ACHN (cell line): ENCODE results near the gene DNAJC7.
A peak's percentile ranks its signal among the peaks of the same experiment; 100 is the strongest.

Source experiments
- DNase-seq: peaks from one replicate; pipeline ENCODE4 v3.0.0-alpha.2; 2015
- in situ Hi-C: cut with HindIII; loops from 2 replicates; pipeline ENCODE4 v1.10.0; 2017; ENCODE audit warnings: low sequenced_read_pairs, low pct_ligation_motif_present, low pct_unique_long_range_greater_than_20kb

The DNAJC7 gene

DNA sequence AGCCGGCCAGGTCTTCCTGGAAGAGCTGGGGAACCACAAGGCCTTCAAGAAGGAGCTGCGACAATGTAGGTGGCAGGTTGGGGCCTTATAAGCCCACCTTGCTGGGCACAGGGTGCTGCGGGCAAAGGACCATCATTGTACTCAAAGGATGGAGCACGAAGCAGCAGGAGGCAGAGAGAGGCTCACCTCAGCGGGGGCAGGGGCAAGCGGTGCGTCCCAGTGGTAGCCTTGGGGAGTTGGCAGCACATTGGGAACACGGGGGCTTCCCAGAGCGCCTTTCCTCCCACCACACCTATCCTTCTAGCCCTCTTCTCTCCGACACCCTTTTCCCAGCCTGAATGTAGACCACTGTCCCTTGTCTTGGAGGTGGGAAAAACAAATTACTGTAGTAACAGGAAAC, 48.6 kb downstream of the DNAJC7 start:
- no peak for DNase-seq
- in situ Hi-C loops, result loop anchor here (25.0 kb wide), 1 partner anchor 144 kb away; the partner anchor contains the start of genes DHX58, HSPB9 and KAT2A

DNA sequence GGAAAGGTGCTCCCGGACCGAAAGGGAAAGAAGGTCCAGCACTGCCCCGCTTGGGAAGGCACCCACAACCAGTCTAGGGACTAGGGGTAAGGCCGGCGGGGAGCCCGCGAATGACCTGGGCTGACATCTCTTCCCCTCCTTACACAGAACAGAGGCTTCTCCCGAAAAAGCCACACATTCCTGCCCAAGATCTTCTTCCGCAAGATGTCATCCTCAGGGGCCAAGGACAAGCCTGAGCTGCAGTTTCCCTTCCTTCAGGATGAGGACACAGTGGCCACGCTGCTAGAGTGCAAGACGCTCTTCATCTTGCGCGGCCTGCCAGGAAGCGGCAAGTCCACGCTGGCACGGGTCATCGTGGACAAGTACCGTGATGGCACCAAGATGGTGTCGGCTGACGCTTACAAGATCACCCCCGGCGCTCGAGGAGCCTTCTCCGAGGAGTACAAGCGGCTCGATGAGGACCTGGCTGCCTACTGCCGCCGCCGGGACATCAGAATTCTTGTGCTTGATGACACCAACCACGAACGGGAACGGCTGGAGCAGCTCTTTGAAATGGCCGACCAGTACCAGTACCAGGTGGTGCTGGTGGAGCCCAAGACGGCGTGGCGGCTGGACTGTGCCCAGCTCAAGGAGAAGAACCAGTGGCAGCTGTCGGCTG, 49.2 kb downstream of the DNAJC7 start:
- no peak for DNase-seq
- in situ Hi-C loops, result loop anchor here (25.0 kb wide), 1 partner anchor 144 kb away; the partner anchor contains the start of genes DHX58, HSPB9 and KAT2A

DNA sequence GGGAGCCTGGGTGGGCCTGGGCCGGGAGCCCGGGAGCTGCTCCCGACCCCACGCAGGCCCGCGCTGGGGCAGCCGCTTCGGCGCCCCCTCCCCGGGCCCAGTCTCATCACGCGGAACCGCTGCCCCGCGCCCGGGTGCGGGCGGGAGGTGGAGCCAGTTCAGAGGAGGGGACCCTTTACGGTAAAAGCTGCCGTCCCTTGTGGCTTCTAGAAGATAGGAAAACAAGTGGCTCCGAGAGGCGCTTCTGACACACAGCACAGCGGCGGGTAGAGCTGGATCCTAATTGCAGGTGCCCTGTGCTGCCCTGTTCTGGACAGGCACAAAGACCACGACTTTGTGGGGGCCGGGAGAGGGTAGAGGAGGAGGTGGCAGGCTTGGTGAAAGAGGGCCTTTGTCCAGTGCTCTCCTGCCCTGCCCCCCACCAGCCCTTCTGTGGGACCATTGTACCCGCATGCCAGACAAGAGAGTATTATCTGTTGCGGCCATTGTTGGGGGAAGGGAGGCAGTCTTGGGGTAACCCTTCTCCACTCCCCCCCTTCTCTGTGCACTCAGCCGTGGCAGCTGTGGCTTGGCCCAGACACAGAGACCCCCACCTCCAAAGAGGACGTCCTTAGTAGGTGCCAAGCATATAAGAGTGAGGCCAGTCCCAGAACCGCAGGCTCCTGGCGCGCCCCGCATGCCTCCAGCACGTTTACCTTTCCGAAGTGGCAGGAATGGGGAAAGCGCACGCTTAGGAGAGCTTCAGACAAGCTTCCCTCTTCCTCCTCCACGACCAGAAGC, 49.9 kb downstream of the DNAJC7 start:
- peak; percentile 32 for DNase-seq

DNA sequence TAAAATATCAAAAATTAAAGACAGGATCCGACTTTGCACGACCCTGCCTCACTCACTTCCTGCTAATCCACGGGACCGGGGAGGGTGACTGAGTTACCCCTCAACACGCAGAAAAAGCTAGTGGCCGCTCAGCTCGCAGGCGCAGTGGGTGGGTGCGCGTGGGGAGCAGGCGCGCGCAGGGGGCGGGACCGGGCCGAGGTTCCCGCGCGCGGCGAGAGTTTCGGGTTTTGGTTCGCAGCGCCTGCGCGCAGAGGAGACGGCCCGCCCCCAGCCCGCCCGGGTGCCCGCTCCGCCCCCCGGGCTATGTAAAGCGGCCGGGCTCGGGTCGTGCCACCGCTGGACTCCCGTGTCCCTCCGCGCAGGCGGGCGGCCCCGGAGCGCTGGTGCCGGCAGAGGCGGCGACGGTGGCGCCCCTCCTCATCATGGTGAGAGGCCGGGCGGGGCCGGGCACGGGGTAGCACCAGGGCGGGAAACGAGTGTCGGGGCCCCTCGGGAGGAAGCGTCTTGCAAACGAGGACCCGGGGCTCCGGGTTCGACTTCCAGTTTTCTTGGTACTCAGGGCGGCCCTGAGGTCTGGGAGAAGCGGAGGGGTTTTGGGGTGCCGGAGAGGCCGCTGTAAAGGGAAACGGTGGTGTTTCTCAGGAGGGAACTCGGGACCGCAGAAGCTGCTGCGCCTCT, 50.6 kb downstream of the DNAJC7 start, which contains the start of gene CNP:
Gene CNP, plus strand, starts transcription at position 333 of the 678 bp plus-strand sequence. Its CDS starts 90 bp downstream, at position 423.
- in situ Hi-C loops, result loop anchor here (25.0 kb wide), 1 partner anchor 146 kb away; the partner anchor contains the start of genes DHX58, HSPB9 and KAT2A

More for the DNA sequence above, 49.9 kb downstream of the DNAJC7 start:
- in situ Hi-C loops, result loop anchor here (25.0 kb wide), 1 partner anchor 145 kb away; the partner anchor contains the start of genes DHX58, HSPB9 and KAT2A

DNA sequence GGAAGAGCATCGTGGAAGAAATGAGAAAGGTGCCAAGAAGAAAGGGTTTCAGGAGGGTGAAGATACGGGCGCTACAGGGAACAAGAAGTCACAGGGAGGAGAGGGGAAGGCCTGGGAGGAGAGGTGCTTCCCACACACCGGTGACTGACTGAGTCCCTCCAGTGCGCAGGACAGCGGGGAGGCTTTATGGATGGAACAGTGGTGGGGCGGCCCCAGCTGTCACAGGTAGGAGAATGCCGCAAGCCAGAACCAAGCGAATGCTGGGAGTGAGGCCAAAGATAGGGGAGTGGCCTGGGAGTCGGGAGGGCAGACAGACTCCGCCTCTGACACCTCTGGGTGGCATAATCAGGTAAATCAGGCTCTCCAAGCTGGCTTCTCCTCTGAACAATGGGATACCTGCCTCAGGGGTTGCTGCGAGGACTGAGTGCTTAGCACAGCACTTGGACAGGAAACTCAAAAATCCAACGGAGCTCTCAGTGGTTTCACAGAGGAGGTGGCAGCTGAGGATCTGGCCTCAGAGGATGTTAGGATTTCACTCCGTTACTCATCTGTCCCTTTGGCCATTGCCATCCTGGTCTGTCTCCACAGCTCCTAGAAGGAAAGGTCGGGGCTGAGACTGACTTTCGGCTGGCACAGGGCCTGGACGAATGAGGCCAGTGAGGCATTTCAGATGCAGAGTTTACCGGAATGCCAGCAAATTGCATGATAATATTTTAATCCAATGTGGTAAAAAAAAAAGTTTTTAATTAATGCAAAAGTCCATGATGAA, 51.4 kb downstream of the DNAJC7 start:
- peak; percentile 61 for DNase-seq
- in situ Hi-C loops, result loop anchor here (25.0 kb wide), 1 partner anchor 146 kb away; the partner anchor contains the start of genes DHX58, HSPB9 and KAT2A

More for the DNA sequence above, 50.6 kb downstream of the DNAJC7 start, which contains the start of gene CNP:
- DNase-seq, result peak; percentile 93

DNA sequence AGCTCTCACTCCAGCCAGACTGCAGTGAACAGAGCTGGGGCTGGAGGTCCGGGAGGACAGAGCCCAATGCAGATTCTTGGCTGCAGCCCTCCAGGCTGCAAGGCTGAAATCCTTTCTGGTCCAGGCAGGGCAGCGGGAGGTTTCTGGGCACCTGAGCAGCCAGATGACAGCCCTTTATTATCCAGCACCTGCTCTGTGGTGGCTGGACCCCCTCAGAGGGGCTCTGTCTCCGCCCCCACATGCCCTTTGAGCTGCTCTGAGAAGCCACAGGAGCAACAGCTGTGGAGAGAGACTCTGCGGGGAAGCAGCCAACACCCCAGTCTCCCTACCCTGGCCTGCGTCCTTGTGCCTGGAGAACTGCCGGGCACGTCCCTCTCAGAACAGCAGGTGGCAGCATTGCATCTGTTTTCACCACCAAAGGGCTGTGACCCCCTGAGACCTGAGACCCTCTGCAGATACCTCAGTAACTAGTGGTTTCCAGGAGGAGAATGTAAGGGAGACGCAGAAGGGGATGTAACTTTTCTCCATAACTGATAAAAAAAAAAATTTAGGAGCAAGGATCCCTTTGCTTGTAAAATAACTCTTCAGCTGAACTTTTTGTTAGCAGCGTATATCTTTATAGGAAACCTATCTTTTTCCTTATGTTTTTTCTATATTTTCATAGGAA, 54.3 kb downstream of the DNAJC7 start:
- DNase-seq, result peak; percentile 64
- in situ Hi-C loops, result loop anchor here (25.0 kb wide), 1 partner anchor 149 kb away; the partner anchor contains the start of genes DHX58, HSPB9 and KAT2A

DNA sequence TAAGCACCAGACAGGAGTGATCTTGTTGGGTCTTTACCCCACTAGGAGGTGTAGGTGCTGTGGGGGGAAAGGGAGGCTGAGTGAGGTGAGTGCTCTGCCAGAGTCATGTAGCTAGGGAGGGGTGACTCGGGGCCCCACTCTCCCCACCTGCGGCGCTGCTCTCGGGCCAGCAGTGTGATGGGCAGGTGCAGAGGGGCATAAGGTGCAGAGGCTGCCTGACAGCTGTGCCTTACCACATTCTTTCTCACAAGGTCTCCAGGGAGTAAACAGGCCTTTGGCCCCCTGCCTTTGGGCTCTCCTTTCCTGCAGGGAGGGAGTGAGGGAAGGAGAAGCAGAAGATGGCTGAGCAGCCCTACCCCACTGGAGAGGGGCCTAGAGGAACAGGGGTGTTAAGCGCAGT, 55.1 kb downstream of the DNAJC7 start:
- DNase-seq, result no peak
- in situ Hi-C loops, result loop anchor here (25.0 kb wide), 1 partner anchor 150 kb away; the partner anchor contains the start of genes DHX58, HSPB9 and KAT2A

DNA sequence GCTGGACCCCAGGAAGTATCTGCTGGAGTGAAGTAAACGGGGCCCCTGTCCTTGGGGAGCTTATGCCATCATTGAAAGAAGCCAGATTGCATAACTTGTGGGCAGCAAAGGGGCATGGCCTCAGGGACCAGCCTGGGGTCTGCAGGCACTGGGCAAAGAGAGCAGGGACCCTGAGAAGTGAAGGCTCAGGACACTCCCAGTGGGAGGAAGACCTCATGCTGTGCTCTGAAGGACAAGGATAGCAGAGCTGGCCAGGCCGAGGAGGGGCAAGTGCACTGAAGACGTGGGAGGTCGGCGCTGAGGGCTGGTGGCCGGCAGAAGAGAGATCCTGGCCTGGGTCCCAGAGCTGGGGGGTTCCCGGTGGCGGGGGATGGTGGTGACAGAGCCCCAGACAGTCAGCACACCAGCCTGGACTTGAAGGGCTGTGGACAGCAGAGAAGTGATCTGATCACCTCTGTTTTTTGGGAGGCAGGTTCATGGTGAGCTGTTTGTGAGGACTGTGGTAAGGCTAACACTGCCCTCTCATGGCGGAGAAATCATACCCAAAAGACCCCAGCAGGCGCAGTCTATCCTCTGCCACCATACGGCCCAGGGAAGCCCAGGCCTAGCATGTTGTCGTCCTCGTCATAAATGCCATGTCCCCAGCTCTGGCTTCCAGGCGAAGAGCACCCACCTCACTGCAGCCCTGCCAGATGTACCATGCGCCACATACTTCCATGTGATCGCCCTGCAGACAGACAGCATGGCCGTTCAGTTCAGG, 57.7 kb downstream of the DNAJC7 start:
- DNase-seq, result peak; percentile 59
- in situ Hi-C loops, result loop anchor here (25.0 kb wide), 1 partner anchor 153 kb away; the partner anchor contains the start of genes DHX58, HSPB9 and KAT2A

DNA sequence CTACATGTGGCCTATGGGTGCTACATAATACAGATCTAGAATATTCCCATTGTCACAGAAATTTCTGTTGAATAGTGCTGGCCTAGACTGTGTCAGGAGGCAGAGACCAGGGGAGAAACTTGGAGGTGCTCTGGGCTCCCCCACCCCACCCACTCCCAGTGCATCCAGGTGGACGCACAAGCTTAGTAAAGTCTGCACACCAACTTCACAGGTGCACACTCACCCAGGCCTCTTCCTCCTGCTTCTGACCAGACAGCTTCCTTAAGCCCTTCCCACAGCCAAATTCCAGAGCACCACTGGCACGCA, 58.3 kb downstream of the DNAJC7 start:
- DNase-seq, result no peak
- in situ Hi-C loops, result loop anchor here (25.0 kb wide), 1 partner anchor 153 kb away; the partner anchor contains the start of genes DHX58, HSPB9 and KAT2A

DNA sequence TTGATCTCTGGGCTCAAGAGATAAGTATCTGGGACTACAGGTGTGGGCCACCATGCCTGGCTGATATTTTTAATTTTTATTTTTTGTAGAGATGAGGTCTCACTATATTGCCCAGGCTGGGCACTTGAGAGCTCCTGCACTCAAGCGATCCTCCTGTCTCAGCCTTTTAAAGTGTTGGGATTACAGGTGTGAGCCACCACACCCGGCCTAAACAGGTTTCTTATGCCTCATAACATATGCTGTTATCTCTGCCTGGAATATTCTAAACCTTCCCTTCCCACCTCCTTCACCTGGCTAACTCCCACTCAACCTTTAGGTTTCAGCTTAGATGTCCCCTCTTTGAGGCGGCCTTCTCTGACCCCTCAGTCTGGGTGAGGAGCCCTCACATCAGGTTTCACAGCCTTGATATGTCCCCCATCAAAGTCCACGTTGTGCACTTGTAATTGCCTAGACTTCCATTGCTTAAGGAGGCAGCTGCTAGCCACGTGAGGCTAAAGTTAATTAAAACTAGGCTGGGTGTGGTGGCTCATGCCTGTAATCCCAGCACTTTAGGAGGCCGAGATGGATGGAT, 59.3 kb downstream of the DNAJC7 start:
- in situ Hi-C loops, result loop anchor here (25.0 kb wide), 1 partner anchor 154 kb away; the partner anchor contains the start of genes DHX58, HSPB9 and KAT2A
- no peak for DNase-seq

DNA sequence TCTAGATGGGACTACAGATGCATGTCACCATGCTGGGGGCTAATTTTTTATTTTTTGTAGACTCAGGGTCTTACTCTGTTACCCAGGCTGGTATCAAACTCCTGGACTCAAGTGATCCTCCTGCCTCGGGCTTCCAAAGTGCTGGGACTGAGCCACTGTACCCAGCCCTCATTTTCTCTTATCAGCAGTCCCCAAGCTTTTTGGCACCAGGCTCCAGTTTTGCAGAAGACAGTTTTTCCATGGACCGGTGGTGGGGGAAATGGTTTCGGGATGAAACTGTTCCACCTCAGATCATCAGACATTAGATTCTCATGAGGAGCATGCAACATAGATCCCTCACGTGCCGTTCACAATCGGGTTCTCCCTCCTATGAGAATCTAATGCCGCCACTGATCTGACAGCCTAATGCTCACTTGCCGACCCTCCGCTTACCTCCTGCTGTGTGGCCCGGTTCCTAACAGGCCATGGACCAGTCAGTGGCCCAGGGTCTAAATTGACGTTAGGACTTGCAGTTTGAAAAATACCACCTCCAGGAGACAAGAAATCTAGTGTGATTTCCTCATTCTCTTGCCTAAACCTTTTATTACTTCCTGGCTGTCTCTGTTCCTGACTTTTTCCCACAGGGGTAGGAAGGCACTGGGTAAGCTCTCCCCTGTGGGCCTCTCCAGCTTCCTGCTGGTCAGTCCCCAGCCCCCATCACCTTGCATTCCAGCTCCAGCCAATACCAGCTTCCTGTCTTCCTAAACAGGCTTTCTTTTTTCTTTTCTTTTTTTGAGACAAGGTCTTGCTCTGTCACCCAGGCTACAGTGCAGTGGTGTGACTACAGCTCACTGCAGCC, 60.0 kb downstream of the DNAJC7 start:
- DNase-seq, result no peak
- in situ Hi-C loops, result loop anchor here (25.0 kb wide), 1 partner anchor 155 kb away; the partner anchor contains the start of genes DHX58, HSPB9 and KAT2A

DNA sequence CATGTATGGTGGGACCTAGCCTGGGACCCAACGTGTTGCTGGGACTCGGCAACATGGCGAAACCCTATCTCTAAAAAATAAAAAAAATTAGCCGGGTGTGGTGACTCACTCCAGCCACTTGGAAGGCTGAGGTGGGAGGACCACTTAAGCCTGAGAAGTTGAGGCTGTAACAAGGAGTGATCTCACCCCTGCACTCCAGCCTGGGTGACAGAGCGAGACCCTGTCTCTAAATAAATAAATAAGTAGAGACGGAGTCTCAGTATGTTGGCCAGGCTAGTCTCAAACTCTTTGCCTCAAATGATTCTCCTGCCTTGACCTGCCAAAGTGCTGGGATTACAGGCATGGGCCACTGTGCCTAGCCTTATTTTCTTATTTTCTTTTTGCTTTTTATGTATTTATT, 60.7 kb downstream of the DNAJC7 start:
- in situ Hi-C loops, result loop anchor here (25.0 kb wide), 1 partner anchor 156 kb away; the partner anchor contains the start of genes DHX58, HSPB9 and KAT2A
- no peak for DNase-seq

DNA sequence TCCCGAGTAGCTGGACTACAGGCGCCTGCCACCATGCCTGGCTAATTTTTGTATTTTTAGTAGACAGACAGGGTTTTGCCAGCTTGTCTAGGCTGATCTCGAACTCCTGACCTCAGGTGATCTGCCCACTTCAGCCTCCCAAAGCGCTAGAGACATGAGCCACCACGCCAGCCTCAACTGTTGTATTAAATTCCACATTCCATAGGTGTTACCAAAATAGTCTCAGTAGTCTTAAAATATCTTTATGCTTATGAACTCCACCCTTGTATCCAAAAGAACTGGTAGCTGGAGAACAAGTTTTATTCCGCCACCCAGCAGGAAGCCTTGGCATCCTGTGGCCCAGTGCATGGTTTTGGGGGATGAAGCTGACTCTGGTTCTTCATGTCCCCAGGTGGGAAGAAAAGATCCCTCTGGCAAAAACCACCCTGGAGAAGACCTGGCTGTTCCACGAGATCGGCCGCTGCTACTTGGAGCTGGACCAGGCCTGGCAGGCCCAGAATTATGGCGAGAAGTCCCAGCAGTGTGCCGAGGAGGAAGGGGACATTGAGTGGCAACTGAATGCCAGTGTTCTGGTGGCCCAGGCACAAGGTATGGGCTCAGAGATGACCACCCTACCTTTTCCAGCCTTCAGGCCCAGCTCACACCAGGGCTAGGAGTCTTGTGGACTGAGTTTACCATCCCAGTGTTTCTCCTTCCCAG, 68.3 kb downstream of the DNAJC7 start:
- DNase-seq, result no peak
- in situ Hi-C loops, result no loop called here

DNA sequence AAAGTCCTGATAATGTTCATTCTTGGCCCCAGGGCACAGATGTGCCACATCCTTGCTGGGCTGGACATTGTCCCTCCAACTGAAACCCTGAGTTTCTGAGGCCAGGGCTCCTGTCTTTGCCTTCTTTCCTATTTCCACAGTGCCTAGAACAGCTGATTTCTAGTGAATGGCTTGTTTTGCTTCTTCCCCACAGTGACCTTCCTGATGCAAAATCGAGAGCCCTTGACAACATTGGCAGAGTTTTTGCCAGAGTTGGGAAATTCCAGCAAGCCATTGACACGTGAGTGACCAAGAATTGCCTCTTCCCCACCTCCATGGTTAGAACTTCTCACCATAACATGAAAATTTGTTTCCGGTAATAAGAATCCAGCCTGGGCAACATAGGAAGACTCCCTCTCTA, 72.3 kb downstream of the DNAJC7 start:
- DNase-seq, result no peak
- in situ Hi-C loops, result no loop called here

DNA sequence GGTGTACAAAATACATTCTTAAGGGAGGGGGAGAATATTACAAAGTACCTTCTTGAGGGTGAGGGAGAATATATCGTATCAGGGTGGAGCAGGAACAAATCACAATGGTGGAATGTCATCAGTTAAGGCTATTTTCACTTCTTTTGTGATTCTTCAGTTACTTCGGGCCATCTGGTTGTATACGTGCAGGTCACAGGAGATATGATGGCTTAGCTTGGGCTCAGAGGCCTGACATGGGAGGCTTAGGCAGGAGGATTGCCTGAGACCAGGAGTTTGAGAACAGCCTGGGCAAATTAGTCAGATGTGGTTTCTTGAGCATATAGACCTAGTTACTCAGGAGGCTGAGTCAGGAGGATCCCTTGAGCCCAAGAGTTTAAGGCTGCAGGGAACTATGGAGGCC, 73.7 kb downstream of the DNAJC7 start:
- in situ Hi-C loops, result no loop called here
- DNase-seq, result no peak
